H1 (cell line): Measurements from ENCODE around the gene MMP11. TPM values are rescaled to one million over a fixed set of nuclear protein-coding genes. Genes with fewer than 3 reads are reported as not detected.
A peak's percentile ranks its signal among the peaks of the same experiment; 100 is the strongest.

Source experiments
- CTCF ChIA-PET: fragments of 300-600 bp; sonication (Branson Sonifier 250); formaldehyde crosslinking; loops from one replicate; lab custom pipeline; 2021; ENCODE audit not compliant: partially characterized antibody; lab: Charles Lee
- POLR2A ChIA-PET: fragments of 300-600 bp; sonication (Branson Sonifier 250); formaldehyde crosslinking; loops from one replicate; lab custom pipeline; 2021; ENCODE audit warnings: inconsistent platforms; ENCODE audit not compliant: partially characterized antibody; lab: Charles Lee
- DNase-seq, 2 experiments: peaks; one replicate each; pipeline versions ENCODE4 v3.0.0 to v3.0.0-alpha.2; 2010 to 2022; ENCODE audit warnings: low spot score in 2 of 2, low read depth in 1 of 2, mixed read lengths in 1 of 2
- FAIRE-seq: peaks from 2 replicates; lab custom pipeline; 2011; peaks lifted over from hg19 to GRCh38; lab: Jason Lieb, UNC
- H2AFZ ChIP-seq: 2 replicates; pipeline ENCODE4 v1.8.1; 2012; ENCODE audit warnings: low read length, inconsistent platforms
- H2AK5ac ChIP-seq: 2 replicates; pipeline ENCODE4 v1.6.1; 2013; ENCODE audit warnings: low read depth, low read length
- H2BK120ac ChIP-seq: replicated peaks from 2 replicates; pipeline ENCODE3; 2013; ENCODE audit warnings: low read depth, low read length, inconsistent platforms
- H2BK12ac ChIP-seq: 2 replicates; pipeline ENCODE4 v1.6.1; 2013; ENCODE audit warnings: low read depth, low read length
- H2BK15ac ChIP-seq: 2 replicates; pipeline ENCODE4 v1.6.1; 2013; ENCODE audit warnings: low read length
- H2BK20ac ChIP-seq: 2 replicates; pipeline ENCODE4 v1.6.1; 2013; ENCODE audit warnings: low read length
- H2BK5ac ChIP-seq: 2 replicates; pipeline ENCODE4 v1.6.1; 2013; ENCODE audit warnings: low read depth, low read length
- H3K14ac ChIP-seq: 2 replicates; pipeline ENCODE4 v1.6.1; 2013; ENCODE audit warnings: inconsistent platforms; ENCODE audit not compliant: insufficient read length
- H3K18ac ChIP-seq: 2 replicates; pipeline ENCODE4 v1.6.1; 2013; ENCODE audit warnings: low read length; ENCODE audit errors: extremely low read depth
- H3K23ac ChIP-seq: 2 replicates; pipeline ENCODE4 v1.6.1; 2013; ENCODE audit warnings: inconsistent platforms; ENCODE audit not compliant: insufficient read length
- H3K23me2 ChIP-seq: 2 replicates; pipeline ENCODE4 v1.6.1; 2013; ENCODE audit warnings: low read depth, low read length
- H3K27ac ChIP-seq: 2 replicates; pipeline ENCODE4 v1.6.1; 2011; ENCODE audit warnings: low read depth, low read length, inconsistent platforms
- H3K27me3 ChIP-seq, 4 experiments: replicated peaks in 1 of 4; 1 replicate in 1 of 4; 2 replicates in 3 of 4; pipeline versions ENCODE4 v1.6.1 to v1.8.1; 2011 to 2013; ENCODE audit warnings: low read length in 3 of 4, mild to moderate bottlenecking in 3 of 4, inconsistent platforms in 2 of 4, mixed read lengths in 2 of 4, moderate library complexity in 1 of 4; ENCODE audit not compliant: control insufficient read depth in 3 of 4, insufficient read depth in 3 of 4; ENCODE audit errors: extremely low read depth in 1 of 4
- H3K36me3 ChIP-seq, 4 experiments: 2 replicates each; pipeline versions ENCODE4 v1.6.1 to v1.8.1; 2011 to 2013; ENCODE audit warnings: mild to moderate bottlenecking in 4 of 4, low read length in 3 of 4, moderate library complexity in 2 of 4, control low read depth in 1 of 4, inconsistent platforms in 1 of 4; ENCODE audit not compliant: insufficient read depth in 4 of 4, control insufficient read depth in 2 of 4
- H3K4ac ChIP-seq: replicated peaks from 2 replicates; pipeline ENCODE3; 2013; ENCODE audit warnings: low read length, low read depth, mixed read lengths, inconsistent platforms; ENCODE audit not compliant: insufficient read length
- H3K4me1 ChIP-seq, 4 experiments: replicated peaks in 1 of 4; 1 replicate in 1 of 4; 2 replicates in 3 of 4; pipeline versions ENCODE4 v1.6.1 to v1.8.1; 2011 to 2013; ENCODE audit warnings: low read length in 3 of 4, inconsistent platforms in 2 of 4, mixed read lengths in 1 of 4; ENCODE audit not compliant: insufficient read depth in 4 of 4, control insufficient read depth in 3 of 4
- H3K4me2 ChIP-seq, 2 experiments: 2 replicates each; pipeline versions ENCODE4 v1.6.1 to v1.8.1; 2011 to 2013; ENCODE audit warnings: low read depth in 2 of 2, low read length in 2 of 2, control low read depth in 1 of 2, inconsistent platforms in 1 of 2, mild to moderate bottlenecking in 1 of 2; ENCODE audit not compliant: insufficient read depth in 1 of 2
- H3K4me3 ChIP-seq, 4 experiments: fragments of 200-600, 300-600 bp in 1 of 4; sonication (generic), shearing (Covaris generic), sonication (Bioruptor Twin) in 1 of 4; 2 replicates each; pipeline versions ENCODE4 v1.5.1 to v1.8.1; 2011 to 2016; ENCODE audit warnings: low read length in 4 of 4, low read depth in 3 of 4, control low read depth in 2 of 4, inconsistent platforms in 2 of 4, mild to moderate bottlenecking in 2 of 4, mixed read lengths in 1 of 4, moderate library complexity in 1 of 4; ENCODE audit not compliant: insufficient read depth in 2 of 4; ENCODE audit errors: extremely low read depth in 1 of 4
- H3K56ac ChIP-seq: replicated peaks from 2 replicates; pipeline ENCODE3; 2013; ENCODE audit warnings: low read depth, mild to moderate bottlenecking, mixed read lengths, low read length, inconsistent platforms; ENCODE audit not compliant: insufficient read length
- H3K79me1 ChIP-seq: 2 replicates; pipeline ENCODE4 v1.6.1; 2013; ENCODE audit warnings: low read depth, low read length, control low read depth
- H3K79me2 ChIP-seq, 2 experiments: 2 replicates each; pipeline versions ENCODE4 v1.6.1 to v1.8.1; 2012 to 2013; ENCODE audit warnings: low read length in 2 of 2, mild to moderate bottlenecking in 2 of 2, inconsistent platforms in 1 of 2; ENCODE audit not compliant: insufficient read depth in 2 of 2, control insufficient read depth in 1 of 2
- H3K9ac ChIP-seq, 4 experiments: replicated peaks in 1 of 4; 1 replicate in 1 of 4; 2 replicates in 3 of 4; pipeline versions ENCODE4 v1.6.1 to v1.8.1; 2011 to 2013; ENCODE audit warnings: low read depth in 3 of 4, low read length in 3 of 4, control low read depth in 2 of 4, mild to moderate bottlenecking in 2 of 4, moderate library complexity in 2 of 4, inconsistent platforms in 1 of 4; ENCODE audit errors: extremely low read depth in 1 of 4
- H3K9me3 ChIP-seq, 2 experiments: 2 replicates each; pipeline versions ENCODE4 v1.6.1 to v1.8.1; 2012 to 2013; ENCODE audit warnings: mild to moderate bottlenecking in 2 of 2, moderate library complexity in 2 of 2, control low read depth in 1 of 2, inconsistent platforms in 1 of 2, low read depth in 1 of 2, low read length in 1 of 2, mixed read lengths in 1 of 2; ENCODE audit not compliant: insufficient read depth in 2 of 2
- H4K20me1 ChIP-seq, 2 experiments: replicated peaks in 1 of 2; 2 replicates each; pipeline versions ENCODE3 to v1.8.1; 2011 to 2013; ENCODE audit warnings: inconsistent platforms in 2 of 2, low read length in 2 of 2, mild to moderate bottlenecking in 1 of 2; ENCODE audit not compliant: insufficient read depth in 2 of 2, control insufficient read depth in 1 of 2
- H4K5ac ChIP-seq: 2 replicates; pipeline ENCODE4 v1.6.1; 2013; ENCODE audit warnings: low read length, low read depth, mixed read lengths, inconsistent platforms; ENCODE audit not compliant: insufficient read length
- H4K8ac ChIP-seq: 2 replicates; pipeline ENCODE4 v1.8.0; 2013; ENCODE audit warnings: mild to moderate bottlenecking, moderate library complexity, low read length, inconsistent platforms; ENCODE audit not compliant: insufficient read depth; ENCODE audit errors: extremely low read depth
- H4K91ac ChIP-seq: replicated peaks from 2 replicates; pipeline ENCODE3; 2013; ENCODE audit warnings: low read length, mixed read lengths, inconsistent platforms; ENCODE audit not compliant: insufficient read length
- ATF3 ChIP-seq: IDR thresholded peaks from 2 replicates; pipeline ENCODE4 v1.6.1; 2011; ENCODE audit warnings: low read depth, mild to moderate bottlenecking, low read length; ENCODE audit not compliant: insufficient read depth
- CTCF ChIP-seq, 3 experiments: IDR thresholded peaks; 1 replicate in 2 of 3; 2 replicates in 1 of 3; pipeline versions ENCODE4 v1.5.1 to v1.6.1; 2011; ENCODE audit warnings: low read length in 3 of 3, mild to moderate bottlenecking in 3 of 3, inconsistent platforms in 2 of 3, low read depth in 1 of 3, moderate library complexity in 1 of 3; ENCODE audit not compliant: insufficient read depth in 1 of 3; ENCODE audit errors: control extremely low read depth in 1 of 3
- HDAC2 ChIP-seq, 2 experiments: fragments of 300-600 bp in 1 of 2; sonication (generic) in 1 of 2; IDR thresholded peaks; 2 replicates each; pipeline ENCODE4 v1.6.1; 2011 to 2012; ENCODE audit warnings: low read depth in 2 of 2, low read length in 2 of 2, mild to moderate bottlenecking in 2 of 2, moderate library complexity in 2 of 2, borderline replicate concordance in 1 of 2, inconsistent platforms in 1 of 2
- POLR2A ChIP-seq, 2 experiments: IDR thresholded peaks; 1 replicate in 1 of 2; 2 replicates in 1 of 2; pipeline ENCODE4 v1.6.1; 2011; ENCODE audit warnings: low read depth in 2 of 2, low read length in 2 of 2, mild to moderate bottlenecking in 2 of 2; ENCODE audit errors: control extremely low read depth in 1 of 2
- RFX5 ChIP-seq: IDR thresholded peaks from 2 replicates; pipeline ENCODE4 v1.6.1; 2011; ENCODE audit warnings: low read depth, low read length, improper control_type of control experiment, borderline replicate concordance
- whole genome bisulfite sequencing, 2 experiments: shearing (Covaris generic) in 1 of 2; methylation state at CpG; one replicate each; pipeline versions ENCODE4 v1.1.6 to v1.1.7; 2013 to 2015; ENCODE audit warnings: low lambda C conversion rate in 2 of 2, mixed read lengths in 2 of 2, inconsistent platforms in 1 of 2, low coverage in 1 of 2, missing lambda C conversion rate in 1 of 2; ENCODE audit not compliant: insufficient replicate concordance in 2 of 2, insufficient coverage in 1 of 2, insufficient read length in 1 of 2; ENCODE audit errors: extremely low coverage in 1 of 2, missing lambda C conversion rate in 1 of 2; 5-methylcytosine and 5-hydroxymethylcytosine counted together
- polyA plus RNA-seq, 7 experiments: library from polyadenylated mRNA; depleted of rRNA in 3 of 7; stranded (reverse) in 5 of 7; unstranded in 2 of 7; fragments of >200 nt in 5 of 7; fragments of 200-250 nt in 2 of 7; gene quantifications; 1 replicate in 5 of 7; 2 replicates in 1 of 7; 4 replicates in 1 of 7; pipeline versions ENCODE4 v1.2.1 to v1.2.3, GENCODE V29; 2011 to 2013; ENCODE audit warnings: missing spikeins in 2 of 7, mixed read lengths in 2 of 7
- total RNA-seq: library from RNA; stranded (reverse); fragmentation: NEBNext Ultra II Directional; extraction: Animal tissue kit (Norgen Biotek cat#: 25700); gene quantifications from 2 replicates; pipeline ENCODE4 v1.2.1, GENCODE V29; 2021

Gene MMP11
- total and polyA plus RNA-seq, 2 of the 8 experiments (the other 6 are each of a cell fraction or from before 2014, with no cell fraction given) = 10.2 to 18.3 TPM

- CTCF ChIA-PET = interaction anchor here (1.0 to 5.8 kb wide), 3 partner anchors 9 to 72 kb away, joined by 3 to 42 read pairs (median 11); partner anchors contain the start of gene SMARCB1
- H2BK15ac ChIP-seq = no peak overlapping the region
- peak overlapping the region; percentile 80 for H2BK12ac ChIP-seq
- H3K23me2 ChIP-seq = peaks cover 6% of the 10 kb centered on the region; the same call in 1 of the 2 replicates
- H4K20me1 ChIP-seq = peaks cover 2 to 4% of the 10 kb centered on the region in 2 experiments
- FAIRE-seq = no peak
- H3K79me1 ChIP-seq = no peaks in the 10 kb centered on the region
- no peak overlapping the region for H3K27ac ChIP-seq
- no peak overlapping the region for H2AFZ ChIP-seq
- no peak overlapping the region for H2AK5ac ChIP-seq
- H4K91ac ChIP-seq = no peak overlapping the region
- no peak overlapping the region for H4K5ac ChIP-seq
- H3K4me2 ChIP-seq = no peak overlapping the region
- no peak overlapping the region for H2BK5ac ChIP-seq
- H3K36me3 ChIP-seq = no peaks in the 10 kb centered on the region
- no peak overlapping the region; a peak in 1 of 7 replicates for H3K9ac ChIP-seq
- no peak for TF ChIP-seq HDAC2 (IDR thresholded peaks at IDR 0.05; ENCODE audit: borderline replicate concordance in 1 of 2, low read depth in 2 of 2, low read length in 2 of 2)
- TF ChIP-seq RFX5 = no peak
- TF ChIP-seq CTCF (IDR thresholded peaks at IDR 0.05; ENCODE audit: control extremely low read depth in 1 of 3, insufficient read depth in 1 of 3, low read depth in 1 of 3, low read length in 3 of 3) = no peak
- TF ChIP-seq POLR2A (IDR thresholded peaks at IDR 0.05; ENCODE audit: control extremely low read depth in 1 of 2, low read depth in 2 of 2, low read length in 2 of 2) = no peak
- no peak for TF ChIP-seq ATF3
- TF ChIP-seq, all 59 proteins: peak for 0
- Histone ChIP-seq H3K9me3 (no peaks in the 10 kb centered on the region), H2BK20ac (no peak overlapping the region), H3K56ac (no peak overlapping the region), H3K23ac (no peak overlapping the region), H3K4ac (peak overlapping the region; percentile 88), H2BK120ac (no peak overlapping the region), H3K27me3 (peaks cover 0 to 19% (median 12%) of the 10 kb centered on the region in 4 experiments; a peak in 5 of 7 replicates), H3K18ac (no peak overlapping the region), H4K8ac (no peak overlapping the region), H3K4me3 (no peak overlapping the region), H3K79me2 (no peaks in the 10 kb centered on the region), H3K14ac (no peak overlapping the region), H3K4me1 (peaks cover 0 to 11% (median 4%) of the 10 kb centered on the region in 4 experiments; a peak in 3 of 7 replicates)
- WGBS, 2 experiments = 88% methylated on average over 11 of the region's 11 CpGs; no CpG with 5 or more reads in 1 of the 2 experiments
- DNase-seq = no peak
- POLR2A ChIA-PET = interaction anchor here (1.6 to 3.9 kb wide), 3 partner anchors 9 to 15 kb away, joined by 3 to 21 read pairs (median 19); partner anchors contain the start of genes CHCHD10 and SMARCB1
Measured at GRCh38 chr22:23777776-23778576, 5.3 kb downstream of the MMP11 start.
